Astrocyte of the cerebellum (primary cell): ENCODE measurements around the gene PIGX.

Experiments used
- DNase-seq: peaks from one replicate; pipeline ENCODE4 v3.0.0-alpha.2; 2011; ENCODE audit warnings: low read depth
- H3K4me3 ChIP-seq: 2 replicates; pipeline ENCODE4 v1.5.1; 2011; ENCODE audit warnings: mild to moderate bottlenecking, low read depth, low read length, moderate library complexity
- CTCF ChIP-seq: IDR thresholded peaks from 2 replicates; pipeline ENCODE4 v1.5.1; 2012; ENCODE audit warnings: low read length, low read depth, moderate library complexity, mild to moderate bottlenecking; ENCODE audit errors: missing control alignments
- in situ Hi-C: cut with HindIII; loops from 2 replicates; pipeline ENCODE4 v1.10.0; 2017; ENCODE audit warnings: low sequenced_read_pairs

PIGX gene

GRCh38 chr3:196677353-196677752, 34.8 kb upstream of the PIGX start:
- in situ Hi-C loops = no loop called here

GRCh38 chr3:196677931-196678330, 34.2 kb upstream of the PIGX start:
- DNase-seq = no peak
- no peak for TF ChIP-seq CTCF
- H3K4me3 ChIP-seq = no peak overlapping the region
- in situ Hi-C loops = no loop called here

More at GRCh38 chr3:196677353-196677752, 34.8 kb upstream of the PIGX start:
- TF ChIP-seq CTCF = no peak
- H3K4me3 ChIP-seq = no peak overlapping the region
- DNase-seq = no peak

GRCh38 chr3:196684548-196685407, 27.4 kb upstream of the PIGX start:
- DNase-seq = no peak
- no peak overlapping the region for H3K4me3 ChIP-seq
- in situ Hi-C loops = loop anchor here (5.0 kb wide), 1 partner anchor 77 kb away; no protein-coding TSS in a partner anchor
- peak; percentile 83 for TF ChIP-seq CTCF

GRCh38 chr3:196686436-196686835, 25.7 kb upstream of the PIGX start:
- no peak for DNase-seq
- in situ Hi-C loops = loop anchor here (5.0 kb wide), 1 partner anchor 79 kb away; no protein-coding TSS in a partner anchor
- no peak overlapping the region for H3K4me3 ChIP-seq
- no peak for TF ChIP-seq CTCF

GRCh38 chr3:196688349-196688748, 23.8 kb upstream of the PIGX start:
- no peak for DNase-seq
- no peak for TF ChIP-seq CTCF
- in situ Hi-C loops = loop anchor here (5.0 kb wide), 1 partner anchor 81 kb away; no protein-coding TSS in a partner anchor
- H3K4me3 ChIP-seq = no peak overlapping the region

GRCh38 chr3:196689941-196690660, 22.1 kb upstream of the PIGX start:
- H3K4me3 ChIP-seq = no peak overlapping the region
- no peak for TF ChIP-seq CTCF
- in situ Hi-C loops = loop anchor here (5.0 to 10.0 kb wide), 3 partner anchors 55 to 175 kb away; partner anchors contain the start of genes NRROS and SENP5
- no peak for DNase-seq
